ENCODE data around the gene SGK1. TPM values are rescaled to one million over a fixed set of nuclear protein-coding genes. Genes with fewer than 3 reads are reported as not detected.

The SGK1 gene
- total RNA-seq, 4 donors from 2014 or later, result 78.8 to 221 (median 164) TPM

GRCh38 chr6:134128146-134128545 lies 189.8 kb downstream of the SGK1 start:
- no peak for TF ChIP-seq CTCF (IDR thresholded peaks at IDR 0.05; ENCODE audit: low read depth)

- TF ChIP-seq CTCF (IDR thresholded peaks at IDR 0.05; ENCODE audit: low read depth), result no peak
Observed at GRCh38 chr6:134123666-134124208, 194.2 kb downstream of the SGK1 start.

GRCh38 chr6:134122775-134123174 lies 195.1 kb downstream of the SGK1 start:
- no peak for TF ChIP-seq CTCF (IDR thresholded peaks at IDR 0.05; ENCODE audit: low read depth)

- TF ChIP-seq CTCF (IDR thresholded peaks at IDR 0.05; ENCODE audit: low read depth), result no peak
Observed at GRCh38 chr6:134119486-134119885, 198.4 kb downstream of the SGK1 start.

Small RNA genes within 50 kb of the gene (small RNA-seq; reads per million reads assigned to genes)
- gene RF00019 (0.49 reads per million), gene RN7SL408P (not detected), gene RNA5SP218 (9.1 reads per million, percentile 89 among the genes with 10 or more reads in this experiment), gene RPS29P32 (not detected)
